H1 (cell line): Measurements from ENCODE around the gene CKMT1B. TPM values are rescaled to one million over a fixed set of nuclear protein-coding genes. Genes with fewer than 3 reads are reported as not detected.
"Not testable (repeated sequence)": the region's sequence is repeated elsewhere in the genome, so short reads cannot be mapped to it uniquely, and the experiment has no call there.

Source experiments
- CTCF ChIA-PET: fragments of 300-600 bp; sonication (Branson Sonifier 250); formaldehyde crosslinking; loops from one replicate; lab custom pipeline; 2021; ENCODE audit not compliant: partially characterized antibody; lab: Charles Lee
- POLR2A ChIA-PET: fragments of 300-600 bp; sonication (Branson Sonifier 250); formaldehyde crosslinking; loops from one replicate; lab custom pipeline; 2021; ENCODE audit warnings: inconsistent platforms; ENCODE audit not compliant: partially characterized antibody; lab: Charles Lee
- DNase-seq, 2 experiments: peaks; one replicate each; pipeline versions ENCODE4 v3.0.0 to v3.0.0-alpha.2; 2010 to 2022; ENCODE audit warnings: low spot score in 2 of 2, low read depth in 1 of 2, mixed read lengths in 1 of 2
- FAIRE-seq: peaks from 2 replicates; lab custom pipeline; 2011; peaks lifted over from hg19 to GRCh38; lab: Jason Lieb, UNC
- H2AFZ ChIP-seq: 2 replicates; pipeline ENCODE4 v1.8.1; 2012; ENCODE audit warnings: low read length, inconsistent platforms
- H2AK5ac ChIP-seq: 2 replicates; pipeline ENCODE4 v1.6.1; 2013; ENCODE audit warnings: low read depth, low read length
- H2BK120ac ChIP-seq: replicated peaks from 2 replicates; pipeline ENCODE3; 2013; ENCODE audit warnings: low read depth, low read length, inconsistent platforms
- H2BK12ac ChIP-seq: 2 replicates; pipeline ENCODE4 v1.6.1; 2013; ENCODE audit warnings: low read depth, low read length
- H2BK15ac ChIP-seq: 2 replicates; pipeline ENCODE4 v1.6.1; 2013; ENCODE audit warnings: low read length
- H2BK20ac ChIP-seq: 2 replicates; pipeline ENCODE4 v1.6.1; 2013; ENCODE audit warnings: low read length
- H2BK5ac ChIP-seq: 2 replicates; pipeline ENCODE4 v1.6.1; 2013; ENCODE audit warnings: low read depth, low read length
- H3K14ac ChIP-seq: 2 replicates; pipeline ENCODE4 v1.6.1; 2013; ENCODE audit warnings: inconsistent platforms; ENCODE audit not compliant: insufficient read length
- H3K18ac ChIP-seq: 2 replicates; pipeline ENCODE4 v1.6.1; 2013; ENCODE audit warnings: low read length; ENCODE audit errors: extremely low read depth
- H3K23ac ChIP-seq: 2 replicates; pipeline ENCODE4 v1.6.1; 2013; ENCODE audit warnings: inconsistent platforms; ENCODE audit not compliant: insufficient read length
- H3K23me2 ChIP-seq: 2 replicates; pipeline ENCODE4 v1.6.1; 2013; ENCODE audit warnings: low read depth, low read length
- H3K27ac ChIP-seq: 2 replicates; pipeline ENCODE4 v1.6.1; 2011; ENCODE audit warnings: low read depth, low read length, inconsistent platforms
- H3K27me3 ChIP-seq, 4 experiments: replicated peaks in 1 of 4; 1 replicate in 1 of 4; 2 replicates in 3 of 4; pipeline versions ENCODE4 v1.6.1 to v1.8.1; 2011 to 2013; ENCODE audit warnings: low read length in 3 of 4, mild to moderate bottlenecking in 3 of 4, inconsistent platforms in 2 of 4, mixed read lengths in 2 of 4, moderate library complexity in 1 of 4; ENCODE audit not compliant: control insufficient read depth in 3 of 4, insufficient read depth in 3 of 4; ENCODE audit errors: extremely low read depth in 1 of 4
- H3K36me3 ChIP-seq, 4 experiments: 2 replicates each; pipeline versions ENCODE4 v1.6.1 to v1.8.1; 2011 to 2013; ENCODE audit warnings: mild to moderate bottlenecking in 4 of 4, low read length in 3 of 4, moderate library complexity in 2 of 4, control low read depth in 1 of 4, inconsistent platforms in 1 of 4; ENCODE audit not compliant: insufficient read depth in 4 of 4, control insufficient read depth in 2 of 4
- H3K4ac ChIP-seq: replicated peaks from 2 replicates; pipeline ENCODE3; 2013; ENCODE audit warnings: low read length, low read depth, mixed read lengths, inconsistent platforms; ENCODE audit not compliant: insufficient read length
- H3K4me1 ChIP-seq, 4 experiments: replicated peaks in 1 of 4; 1 replicate in 1 of 4; 2 replicates in 3 of 4; pipeline versions ENCODE4 v1.6.1 to v1.8.1; 2011 to 2013; ENCODE audit warnings: low read length in 3 of 4, inconsistent platforms in 2 of 4, mixed read lengths in 1 of 4; ENCODE audit not compliant: insufficient read depth in 4 of 4, control insufficient read depth in 3 of 4
- H3K4me2 ChIP-seq, 2 experiments: 2 replicates each; pipeline versions ENCODE4 v1.6.1 to v1.8.1; 2011 to 2013; ENCODE audit warnings: low read depth in 2 of 2, low read length in 2 of 2, control low read depth in 1 of 2, inconsistent platforms in 1 of 2, mild to moderate bottlenecking in 1 of 2; ENCODE audit not compliant: insufficient read depth in 1 of 2
- H3K4me3 ChIP-seq, 4 experiments: fragments of 200-600, 300-600 bp in 1 of 4; sonication (generic), shearing (Covaris generic), sonication (Bioruptor Twin) in 1 of 4; 2 replicates each; pipeline versions ENCODE4 v1.5.1 to v1.8.1; 2011 to 2016; ENCODE audit warnings: low read length in 4 of 4, low read depth in 3 of 4, control low read depth in 2 of 4, inconsistent platforms in 2 of 4, mild to moderate bottlenecking in 2 of 4, mixed read lengths in 1 of 4, moderate library complexity in 1 of 4; ENCODE audit not compliant: insufficient read depth in 2 of 4; ENCODE audit errors: extremely low read depth in 1 of 4
- H3K56ac ChIP-seq: replicated peaks from 2 replicates; pipeline ENCODE3; 2013; ENCODE audit warnings: low read depth, mild to moderate bottlenecking, mixed read lengths, low read length, inconsistent platforms; ENCODE audit not compliant: insufficient read length
- H3K79me1 ChIP-seq: 2 replicates; pipeline ENCODE4 v1.6.1; 2013; ENCODE audit warnings: low read depth, low read length, control low read depth
- H3K79me2 ChIP-seq, 2 experiments: 2 replicates each; pipeline versions ENCODE4 v1.6.1 to v1.8.1; 2012 to 2013; ENCODE audit warnings: low read length in 2 of 2, mild to moderate bottlenecking in 2 of 2, inconsistent platforms in 1 of 2; ENCODE audit not compliant: insufficient read depth in 2 of 2, control insufficient read depth in 1 of 2
- H3K9ac ChIP-seq, 4 experiments: replicated peaks in 1 of 4; 1 replicate in 1 of 4; 2 replicates in 3 of 4; pipeline versions ENCODE4 v1.6.1 to v1.8.1; 2011 to 2013; ENCODE audit warnings: low read depth in 3 of 4, low read length in 3 of 4, control low read depth in 2 of 4, mild to moderate bottlenecking in 2 of 4, moderate library complexity in 2 of 4, inconsistent platforms in 1 of 4; ENCODE audit errors: extremely low read depth in 1 of 4
- H3K9me3 ChIP-seq, 2 experiments: 2 replicates each; pipeline versions ENCODE4 v1.6.1 to v1.8.1; 2012 to 2013; ENCODE audit warnings: mild to moderate bottlenecking in 2 of 2, moderate library complexity in 2 of 2, control low read depth in 1 of 2, inconsistent platforms in 1 of 2, low read depth in 1 of 2, low read length in 1 of 2, mixed read lengths in 1 of 2; ENCODE audit not compliant: insufficient read depth in 2 of 2
- H4K20me1 ChIP-seq, 2 experiments: replicated peaks in 1 of 2; 2 replicates each; pipeline versions ENCODE3 to v1.8.1; 2011 to 2013; ENCODE audit warnings: inconsistent platforms in 2 of 2, low read length in 2 of 2, mild to moderate bottlenecking in 1 of 2; ENCODE audit not compliant: insufficient read depth in 2 of 2, control insufficient read depth in 1 of 2
- H4K5ac ChIP-seq: 2 replicates; pipeline ENCODE4 v1.6.1; 2013; ENCODE audit warnings: low read length, low read depth, mixed read lengths, inconsistent platforms; ENCODE audit not compliant: insufficient read length
- H4K8ac ChIP-seq: 2 replicates; pipeline ENCODE4 v1.8.0; 2013; ENCODE audit warnings: mild to moderate bottlenecking, moderate library complexity, low read length, inconsistent platforms; ENCODE audit not compliant: insufficient read depth; ENCODE audit errors: extremely low read depth
- H4K91ac ChIP-seq: replicated peaks from 2 replicates; pipeline ENCODE3; 2013; ENCODE audit warnings: low read length, mixed read lengths, inconsistent platforms; ENCODE audit not compliant: insufficient read length
- WGBS, 2 experiments: shearing (Covaris generic) in 1 of 2; methylation state at CpG; one replicate each; pipeline versions ENCODE4 v1.1.6 to v1.1.7; 2013 to 2015; ENCODE audit warnings: low lambda C conversion rate in 2 of 2, mixed read lengths in 2 of 2, inconsistent platforms in 1 of 2, low coverage in 1 of 2, missing lambda C conversion rate in 1 of 2; ENCODE audit not compliant: insufficient replicate concordance in 2 of 2, insufficient coverage in 1 of 2, insufficient read length in 1 of 2; ENCODE audit errors: extremely low coverage in 1 of 2, missing lambda C conversion rate in 1 of 2; 5-methylcytosine and 5-hydroxymethylcytosine counted together
- polyA plus RNA-seq, 7 experiments: library from polyadenylated mRNA; depleted of rRNA in 3 of 7; stranded (reverse) in 5 of 7; unstranded in 2 of 7; fragments of >200 nt in 5 of 7; fragments of 200-250 nt in 2 of 7; gene quantifications; 1 replicate in 5 of 7; 2 replicates in 1 of 7; 4 replicates in 1 of 7; pipeline versions ENCODE4 v1.2.1 to v1.2.3, GENCODE V29; 2011 to 2013; ENCODE audit warnings: missing spikeins in 2 of 7, mixed read lengths in 2 of 7
- total RNA-seq: library from RNA; stranded (reverse); fragmentation: NEBNext Ultra II Directional; extraction: Animal tissue kit (Norgen Biotek cat#: 25700); gene quantifications from 2 replicates; pipeline ENCODE4 v1.2.1, GENCODE V29; 2021

CKMT1B gene
- total and polyA plus RNA-seq, 2 of the 8 experiments (the other 6 are each of a cell fraction or from before 2014, with no cell fraction given) = 27.1 to 91.3 TPM

- H3K79me1 ChIP-seq, H3K56ac ChIP-seq, H2BK12ac ChIP-seq, H3K36me3 ChIP-seq, CTCF ChIA-PET, H2AK5ac ChIP-seq, H3K18ac ChIP-seq, H2BK20ac ChIP-seq, H3K4me3 ChIP-seq, H3K27me3 ChIP-seq, DNase-seq, H2BK5ac ChIP-seq, H2BK120ac ChIP-seq, H3K4me2 ChIP-seq, H4K91ac ChIP-seq, H2BK15ac ChIP-seq, H3K14ac ChIP-seq, H3K9ac ChIP-seq, H3K4me1 ChIP-seq, POLR2A ChIA-PET, H4K5ac ChIP-seq, H2AFZ ChIP-seq, H3K23me2 ChIP-seq, H3K4ac ChIP-seq, H3K79me2 ChIP-seq, H3K27ac ChIP-seq, H4K20me1 ChIP-seq, H3K9me3 ChIP-seq, H4K8ac ChIP-seq, H3K23ac ChIP-seq: not testable (repeated sequence)
- no CpG with 5 or more reads among the region's 54 CpGs for WGBS, 2 experiments
- FAIRE-seq = peak; percentile 60
Observed at GRCh38 chr15:43589778-43590466, 3.9 kb upstream of the CKMT1B start, which contains the start of gene PPIP5K1. Gene PPIP5K1, minus strand, starts transcription at chr15:43590208. Its CDS starts 5,704 bp downstream, at chr15:43584504.

- H2BK20ac ChIP-seq, H3K4ac ChIP-seq, H2BK120ac ChIP-seq, H2BK15ac ChIP-seq, H2BK12ac ChIP-seq, POLR2A ChIA-PET, H3K36me3 ChIP-seq, H3K79me1 ChIP-seq, H3K56ac ChIP-seq, H3K23ac ChIP-seq, H4K8ac ChIP-seq, H3K14ac ChIP-seq, H3K9ac ChIP-seq, H3K4me2 ChIP-seq, H3K23me2 ChIP-seq, FAIRE-seq, H3K9me3 ChIP-seq, H3K18ac ChIP-seq, CTCF ChIA-PET, H3K27ac ChIP-seq, H2AK5ac ChIP-seq, H2AFZ ChIP-seq, H4K5ac ChIP-seq, H3K4me1 ChIP-seq, H4K20me1 ChIP-seq, DNase-seq, H3K27me3 ChIP-seq, H2BK5ac ChIP-seq, H3K4me3 ChIP-seq, H3K79me2 ChIP-seq, H4K91ac ChIP-seq: not testable (repeated sequence)
- 37% methylated on average over 4 of the region's 8 CpGs; no CpG with 5 or more reads in 1 of the 2 experiments for WGBS, 2 experiments
Observed at GRCh38 chr15:43592841-43593240, 986 bp upstream of the CKMT1B start.
